GM21723 (cell line): Measurements from ENCODE around the gene KLLN.
"Not testable (repeated sequence)": the region's sequence is repeated elsewhere in the genome, so short reads cannot be mapped to it uniquely, and the experiment has no call there.

Experiments
- ATAC-seq: cut with Tn5 transposase; IDR thresholded peaks from one replicate; pipeline ENCODE4 v1.9.1; 2021; ENCODE audit warnings: mild to moderate bottlenecking, moderate library complexity; ENCODE audit not compliant: unreplicated experiment

The KLLN gene, protein sequence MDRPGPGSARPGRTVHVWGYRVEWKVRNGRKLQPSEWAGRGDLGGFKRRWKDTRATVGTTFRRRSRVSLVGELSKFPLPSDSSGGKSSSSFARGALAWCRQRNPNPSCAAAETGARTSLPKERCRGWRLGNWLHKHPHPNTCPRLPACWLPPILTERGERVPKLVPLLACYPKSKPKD

DNA sequence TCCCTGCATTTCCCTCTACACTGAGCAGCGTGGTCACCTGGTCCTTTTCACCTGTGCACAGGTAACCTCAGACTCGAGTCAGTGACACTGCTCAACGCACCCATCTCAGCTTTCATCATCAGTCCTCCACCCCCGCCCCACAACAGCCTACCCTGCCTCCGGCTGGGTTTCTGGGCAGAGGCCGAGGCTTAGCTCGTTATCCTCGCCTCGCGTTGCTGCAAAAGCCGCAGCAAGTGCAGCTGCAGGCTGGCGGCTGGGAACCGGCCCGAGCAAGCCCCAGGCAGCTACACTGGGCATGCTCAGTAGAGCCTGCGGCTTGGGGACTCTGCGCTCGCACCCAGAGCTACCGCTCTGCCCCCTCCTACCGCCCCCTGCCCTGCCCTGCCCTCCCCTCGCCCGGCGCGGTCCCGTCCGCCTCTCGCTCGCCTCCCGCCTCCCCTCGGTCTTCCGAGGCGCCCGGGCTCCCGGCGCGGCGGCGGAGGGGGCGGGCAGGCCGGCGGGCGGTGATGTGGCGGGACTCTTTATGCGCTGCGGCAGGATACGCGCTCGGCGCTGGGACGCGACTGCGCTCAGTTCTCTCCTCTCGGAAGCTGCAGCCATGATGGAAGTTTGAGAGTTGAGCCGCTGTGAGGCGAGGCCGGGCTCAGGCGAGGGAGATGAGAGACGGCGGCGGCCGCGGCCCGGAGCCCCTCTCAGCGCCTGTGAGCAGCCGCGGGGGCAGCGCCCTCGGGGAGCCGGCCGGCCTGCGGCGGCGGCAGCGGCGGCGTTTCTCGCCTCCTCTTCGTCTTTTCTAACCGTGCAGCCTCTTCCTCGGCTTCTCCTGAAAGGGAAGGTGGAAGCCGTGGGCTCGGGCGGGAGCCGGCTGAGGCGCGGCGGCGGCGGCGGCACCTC, at the start of gene KLLN, which contains the start of gene PTEN:
KLLN (minus strand) TSS at position 481 of the 891 bp plus-strand sequence. CDS start 1,046 bp downstream, outside the sequence.
PTEN (plus strand) TSS at position 573 of the 891 bp plus-strand sequence. CDS start 845 bp downstream, outside the sequence.
- peak; percentile 35 for ATAC-seq

DNA sequence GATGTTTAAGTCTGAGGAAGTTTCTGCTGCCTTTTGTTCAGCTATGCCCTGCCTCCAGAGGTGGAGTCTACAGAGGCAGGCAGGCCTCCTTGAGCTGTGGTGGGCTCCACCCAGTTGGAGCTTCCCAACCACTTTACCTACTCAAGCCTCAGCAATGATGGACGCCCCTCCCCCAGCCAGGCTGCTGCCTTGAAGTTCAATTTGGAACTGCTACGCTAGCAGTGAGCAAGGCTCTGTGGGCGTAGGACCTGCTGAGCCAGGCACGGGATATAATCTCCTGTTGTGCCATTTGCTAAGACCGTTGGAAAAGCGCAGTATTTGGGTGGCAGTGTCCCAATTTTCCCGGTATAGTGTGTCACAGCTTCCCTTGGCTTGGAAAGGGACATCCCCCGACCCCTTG, 40.1 kb upstream of the KLLN start:
- not testable (repeated sequence) for ATAC-seq

DNA sequence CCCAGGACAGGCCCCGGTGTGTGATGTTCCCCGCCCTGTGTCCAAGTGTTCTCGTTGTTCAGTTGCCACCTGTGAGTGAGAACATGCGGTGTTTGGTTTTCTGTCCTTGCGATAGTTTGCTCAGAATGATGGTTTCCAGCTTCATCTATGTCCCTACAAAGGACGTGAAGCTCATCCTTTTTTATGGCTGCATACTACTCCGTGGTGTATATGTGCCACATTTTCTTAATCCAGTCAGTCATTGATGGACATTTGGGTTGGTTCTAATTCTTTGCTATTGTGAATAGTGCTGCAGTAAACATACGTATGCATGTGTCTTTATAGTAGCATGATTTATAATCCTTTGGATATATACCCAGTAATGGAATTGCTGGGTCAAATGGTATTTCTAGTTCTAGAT, 34.6 kb upstream of the KLLN start:
- ATAC-seq: not testable (repeated sequence)

DNA sequence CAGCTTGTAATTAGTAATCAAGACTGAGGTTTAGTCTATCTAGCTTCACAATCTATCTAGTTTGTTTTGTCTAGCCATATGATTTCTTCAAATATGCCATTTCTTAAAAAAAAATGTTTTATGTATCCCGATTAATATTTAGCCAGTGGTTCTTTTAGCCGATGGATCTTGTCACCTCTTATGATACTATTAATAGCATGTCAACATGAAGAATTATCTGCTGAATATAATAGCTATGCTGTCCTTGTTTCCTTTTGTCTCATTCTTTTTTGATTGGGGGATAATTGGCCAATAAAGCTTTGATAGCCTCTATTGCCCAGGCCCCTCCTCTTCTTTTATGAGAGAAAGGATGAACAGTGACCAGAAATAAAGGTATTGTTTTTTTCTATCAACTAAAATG, 32.9 kb upstream of the KLLN start:
- no peak for ATAC-seq

DNA sequence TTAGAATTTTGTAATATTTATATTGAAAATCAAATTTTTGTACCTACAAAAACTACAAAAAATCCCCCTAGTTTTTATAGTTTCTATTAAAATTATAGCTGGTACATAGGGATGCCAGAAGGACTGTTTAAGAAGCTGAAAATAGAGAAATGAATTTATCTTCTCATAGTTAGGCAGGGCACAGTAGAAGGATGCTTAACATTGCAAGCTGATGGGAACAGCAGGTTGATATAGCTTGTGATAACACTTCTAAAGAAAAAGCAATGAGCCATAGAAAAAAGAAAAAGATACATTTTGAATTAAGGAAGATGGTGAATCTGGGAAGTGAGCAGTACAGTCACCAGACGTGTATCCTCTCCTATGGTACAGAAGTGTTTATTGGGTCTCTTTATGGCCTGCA, 32.1 kb upstream of the KLLN start:
- no peak for ATAC-seq

DNA sequence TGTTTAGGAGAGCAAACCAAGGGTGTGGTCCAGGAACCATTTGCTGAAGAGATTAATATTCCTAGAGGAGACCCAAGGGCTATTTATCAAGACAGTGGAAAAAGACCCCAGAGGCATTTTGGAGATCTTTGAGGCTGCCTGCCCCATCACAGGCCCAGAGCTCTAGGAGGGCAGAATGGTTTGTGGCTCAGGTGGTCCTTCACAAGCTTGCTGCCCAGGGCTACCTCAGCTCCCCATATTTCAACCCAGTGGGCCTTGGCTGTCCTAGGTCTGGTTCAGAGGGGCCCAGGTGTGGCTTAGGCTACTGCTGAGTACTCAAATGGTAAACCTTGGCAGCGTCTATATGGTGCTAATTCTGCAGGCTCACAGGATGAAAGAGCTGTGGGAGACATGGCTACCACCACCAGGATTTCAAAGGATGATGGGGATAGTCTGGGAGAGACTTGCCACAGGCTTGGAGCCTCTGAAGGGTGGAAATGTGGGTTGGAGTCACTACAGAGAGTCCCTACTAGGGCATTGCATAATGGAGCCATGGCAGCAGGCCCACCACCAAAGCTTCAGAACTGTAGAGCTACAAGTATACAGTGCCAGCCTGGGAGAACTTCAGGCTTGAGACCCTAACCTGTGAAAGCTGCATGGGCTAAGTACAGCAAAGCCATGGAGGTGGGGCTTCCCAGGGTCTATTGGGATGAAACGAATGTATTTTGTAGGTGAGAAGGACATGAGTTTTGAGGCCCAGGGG, 24.4 kb upstream of the KLLN start:
- no peak for ATAC-seq

DNA sequence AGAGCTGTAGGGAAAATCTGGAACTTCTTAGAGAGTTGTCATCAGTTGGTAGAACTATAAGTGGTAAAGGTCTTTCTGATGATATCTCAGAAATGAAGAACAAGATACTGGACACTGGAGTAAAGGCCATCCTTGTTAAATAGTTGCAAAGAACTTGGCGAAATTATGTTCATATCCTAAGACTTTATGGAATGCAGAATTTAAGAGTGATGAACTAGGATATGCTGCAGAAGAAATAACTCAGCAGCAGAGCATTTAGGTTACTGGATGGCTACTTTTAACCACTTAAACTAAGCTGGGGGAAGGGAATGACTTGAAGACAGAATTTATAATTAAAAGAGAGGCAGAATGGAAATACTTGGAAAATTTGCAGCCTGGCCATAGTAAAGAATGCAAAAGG, 23.8 kb upstream of the KLLN start:
- no peak for ATAC-seq

DNA sequence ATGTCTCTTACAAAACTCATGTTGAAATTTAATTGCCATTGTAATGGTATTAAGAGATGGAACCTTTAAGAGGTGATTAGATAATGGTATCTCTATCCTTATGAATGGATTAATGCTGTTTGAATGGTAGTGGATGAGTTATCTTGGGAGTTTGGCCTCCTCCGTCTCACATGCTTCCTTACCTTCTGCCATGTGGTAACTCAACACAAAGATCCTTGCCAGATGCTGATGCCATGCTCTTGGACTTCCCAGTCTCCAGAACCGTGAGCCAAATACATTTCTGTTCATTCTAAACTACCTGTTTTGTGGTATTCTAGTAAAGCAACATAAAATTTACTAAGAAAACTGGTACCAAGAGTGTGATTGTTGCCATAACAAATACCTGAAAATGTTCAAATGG, 23.3 kb upstream of the KLLN start:
- no peak for ATAC-seq

DNA sequence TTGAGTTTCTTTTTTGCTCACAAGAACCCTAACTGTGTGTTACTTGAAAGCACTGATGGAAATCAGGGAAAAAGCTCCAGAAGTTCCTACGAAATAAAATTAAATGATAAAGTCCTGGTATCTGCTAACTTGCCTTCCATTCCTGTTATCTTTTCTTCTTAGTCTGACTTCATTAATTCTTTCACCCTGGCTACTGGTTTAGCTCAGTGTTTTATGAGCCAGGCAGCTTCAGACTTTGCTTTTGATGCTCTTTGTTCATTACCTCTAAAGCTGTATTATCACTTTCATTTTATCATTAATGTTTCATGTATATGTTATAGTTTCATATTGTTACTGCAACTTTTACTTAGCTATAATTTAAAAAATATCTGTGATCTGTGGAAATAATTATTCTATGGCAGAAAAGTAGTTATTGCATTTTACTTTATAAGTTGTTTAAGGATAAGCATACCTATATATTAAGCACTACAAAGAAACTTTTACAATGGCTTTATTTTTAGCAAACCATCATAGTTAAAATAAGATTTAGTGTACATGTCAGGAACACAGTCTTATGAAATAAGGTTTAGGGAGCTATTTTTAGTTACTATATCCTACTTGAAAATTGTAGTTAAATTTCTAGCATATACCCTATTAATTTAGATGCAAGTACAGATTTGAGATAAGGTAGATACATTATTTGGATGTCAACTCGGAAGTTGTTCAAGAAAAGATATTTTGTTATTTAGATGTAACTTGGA, 19.4 kb upstream of the KLLN start:
- no peak for ATAC-seq

DNA sequence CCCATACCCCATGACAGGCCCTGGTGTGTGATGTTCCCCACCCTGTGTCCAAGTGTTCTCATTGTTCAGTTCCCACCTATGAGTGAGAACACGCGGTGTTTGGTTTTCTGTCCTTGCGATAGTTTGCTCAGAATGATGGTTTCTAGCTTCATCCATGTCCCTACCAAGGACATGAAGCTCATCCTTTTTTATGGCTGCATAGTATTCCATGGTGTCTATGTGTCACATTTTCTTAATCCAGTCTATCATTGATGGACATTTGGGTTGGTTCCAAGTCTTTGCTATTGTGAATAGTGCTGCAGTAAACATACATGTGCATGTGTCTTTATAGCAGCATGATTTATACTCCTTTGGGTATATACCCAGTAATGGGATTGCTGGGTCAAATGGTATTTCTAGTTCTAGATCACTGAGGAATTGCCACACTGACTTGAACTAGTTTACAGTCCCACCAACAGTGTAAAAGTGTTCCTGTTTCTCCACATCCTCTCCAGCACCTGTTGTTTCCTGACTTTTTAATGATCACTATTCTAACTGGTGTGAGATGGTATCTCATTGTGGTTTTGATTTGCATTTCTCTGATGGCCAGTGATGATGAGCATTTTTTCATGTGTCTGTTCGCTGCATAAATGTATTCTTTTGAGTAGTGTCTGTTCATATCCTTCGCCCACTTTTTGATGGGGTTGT, 18.2 kb upstream of the KLLN start:
- not testable (repeated sequence) for ATAC-seq

DNA sequence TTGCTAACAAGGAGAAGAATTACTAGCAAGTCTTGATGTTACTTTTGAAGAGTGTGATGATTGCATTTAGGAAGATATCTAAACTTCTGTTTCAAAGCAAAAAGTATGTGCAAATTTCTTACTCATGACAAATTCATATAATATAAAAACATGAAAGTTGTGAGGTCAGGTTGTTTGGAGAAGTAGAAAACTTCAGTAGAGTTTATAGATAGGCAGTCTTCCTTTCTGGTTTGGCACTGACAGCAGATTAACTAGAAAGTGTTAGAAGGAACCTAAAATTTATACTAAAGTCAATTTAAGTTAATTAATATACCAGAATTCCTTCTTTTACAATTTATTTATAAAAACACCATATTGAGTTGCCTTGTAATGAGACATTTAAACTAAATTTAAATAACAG, 17.0 kb upstream of the KLLN start:
- ATAC-seq: no peak

DNA sequence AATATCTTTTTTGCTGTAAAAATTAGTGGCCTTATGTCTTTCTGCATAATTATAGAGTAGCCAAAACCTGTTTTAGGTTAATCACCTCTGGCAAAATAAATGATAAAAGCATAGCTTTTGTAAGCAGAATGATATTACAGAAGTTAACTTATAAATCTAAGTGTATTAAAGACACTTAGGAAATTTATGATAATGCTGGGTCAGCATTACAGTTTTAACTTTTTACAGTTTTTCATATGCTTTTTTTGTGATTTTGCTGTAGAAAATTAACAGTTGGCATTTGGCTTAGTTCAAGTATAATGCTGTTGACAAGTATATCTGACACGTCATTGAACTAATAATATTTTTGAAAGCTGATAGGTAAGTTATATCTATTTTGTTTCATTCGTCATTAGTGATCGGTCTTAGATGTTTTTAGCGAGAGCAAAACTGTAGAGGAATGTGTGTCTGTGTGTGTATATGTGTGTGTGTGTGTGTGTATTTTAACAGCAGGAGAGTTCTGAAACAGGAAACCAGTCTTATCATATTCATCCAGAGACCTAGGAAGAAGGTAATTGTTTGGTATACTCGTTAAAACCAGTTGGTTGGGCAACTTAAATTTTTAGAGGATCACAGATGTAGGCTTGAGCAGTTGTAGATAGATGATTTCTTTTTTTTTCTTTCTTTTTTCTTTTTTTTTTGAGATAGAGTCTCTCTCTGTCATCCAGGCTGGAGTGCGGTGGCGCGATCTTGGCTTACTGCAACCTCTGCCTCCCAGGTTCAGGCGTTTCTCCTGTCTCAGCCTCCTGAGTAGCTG, 15.5 kb upstream of the KLLN start:
- ATAC-seq: no peak

DNA sequence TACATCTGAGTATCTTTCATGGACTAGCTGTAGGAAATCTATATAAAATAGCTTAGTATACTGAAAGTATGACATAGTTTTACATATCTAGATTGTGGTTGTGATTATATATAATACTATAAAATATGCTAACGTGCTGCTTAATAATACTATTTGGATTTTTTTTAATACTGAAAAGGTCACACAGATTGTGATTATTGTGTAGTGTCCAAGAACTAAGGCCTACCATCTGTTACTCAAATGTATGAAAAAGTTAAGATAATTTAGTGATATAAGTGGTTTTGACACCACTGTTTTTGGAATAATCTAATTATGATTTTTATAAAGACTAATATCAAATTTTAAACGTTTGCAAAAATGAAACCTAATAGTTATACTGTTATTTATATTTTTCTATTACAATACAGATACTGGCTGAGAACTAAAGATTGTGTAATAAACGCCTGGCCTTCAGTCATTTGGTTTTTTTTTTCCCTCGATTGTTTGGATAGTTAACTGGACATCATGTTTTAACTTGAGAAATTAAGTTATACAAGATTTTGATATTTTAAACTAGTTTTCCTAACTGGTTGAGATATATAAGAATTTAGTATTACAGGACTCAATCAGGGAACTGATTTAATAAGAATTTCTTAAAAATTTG, 12.7 kb upstream of the KLLN start:
- ATAC-seq: no peak

DNA sequence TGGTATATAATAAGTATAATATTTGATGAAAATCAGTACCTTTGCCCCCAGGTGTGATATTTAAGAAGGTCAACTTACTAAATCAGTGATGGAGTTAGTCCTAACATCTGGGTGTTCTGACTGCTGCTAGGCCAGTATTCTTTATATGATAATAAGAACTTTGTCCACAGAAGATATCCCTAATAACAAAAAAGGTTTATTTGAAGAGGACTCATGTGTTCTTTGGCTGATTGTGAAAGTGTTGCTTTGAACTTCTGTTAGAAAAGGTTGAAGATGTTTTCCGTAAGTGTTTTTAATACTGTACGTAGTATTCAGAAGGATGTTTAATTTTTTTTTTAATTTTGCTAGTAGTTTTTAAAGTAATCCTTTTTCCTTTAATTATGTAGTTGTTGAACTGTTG, 10.3 kb upstream of the KLLN start:
- ATAC-seq: no peak

DNA sequence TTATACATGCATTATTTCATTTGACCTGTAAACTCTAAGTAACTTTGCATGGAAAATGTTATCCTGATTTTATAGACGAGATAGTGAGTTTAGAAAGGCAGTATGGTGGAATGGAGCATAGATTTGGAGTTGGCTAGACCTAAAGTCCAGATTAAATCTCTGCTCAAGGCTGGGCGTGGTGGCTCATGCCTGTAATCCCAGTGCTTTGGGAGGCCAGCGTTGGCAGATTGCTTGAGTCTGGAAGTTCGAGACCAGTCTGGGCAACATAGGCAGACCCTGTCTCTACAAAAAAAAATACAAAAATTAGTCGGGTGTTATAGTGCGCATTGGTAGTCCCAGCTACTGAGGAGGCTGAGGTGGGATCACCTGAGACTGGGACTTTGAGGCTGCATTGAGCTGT, 9.5 kb upstream of the KLLN start:
- no peak for ATAC-seq

DNA sequence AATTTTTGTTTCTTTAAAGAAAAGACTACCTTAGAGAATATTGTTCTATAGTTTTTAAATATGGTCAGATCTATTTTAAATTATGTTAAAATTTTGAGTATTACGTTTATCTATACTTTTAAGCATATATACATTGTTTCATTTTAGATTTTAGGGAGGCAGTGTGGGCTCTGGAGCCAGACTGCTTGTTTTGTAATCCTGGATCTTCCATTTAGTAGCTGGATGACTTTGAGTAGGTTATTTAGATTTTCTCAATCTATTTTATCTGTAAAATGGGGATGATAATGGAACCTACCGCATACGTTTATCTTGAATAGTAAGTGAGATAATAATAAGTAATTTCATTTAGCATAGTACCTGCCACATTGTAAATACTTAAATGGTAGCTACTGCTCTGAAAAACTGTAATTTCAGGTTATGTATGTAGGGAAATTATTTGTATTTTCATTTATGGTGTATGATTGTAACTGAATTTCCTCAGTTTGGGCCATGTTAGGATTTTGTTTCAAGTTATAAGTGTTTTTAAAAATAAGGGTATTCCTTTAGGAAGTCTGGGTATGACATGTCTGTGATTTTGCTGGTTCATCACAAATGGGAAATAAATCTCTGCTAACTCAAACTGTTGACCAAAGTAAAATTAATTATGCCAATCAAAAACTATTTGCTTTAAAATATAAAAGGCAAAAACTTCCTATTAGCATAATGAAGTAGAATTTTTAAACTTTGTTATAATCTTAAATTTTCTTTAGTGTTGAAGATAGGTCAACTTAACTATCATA, 6.6 kb upstream of the KLLN start:
- ATAC-seq: no peak

DNA sequence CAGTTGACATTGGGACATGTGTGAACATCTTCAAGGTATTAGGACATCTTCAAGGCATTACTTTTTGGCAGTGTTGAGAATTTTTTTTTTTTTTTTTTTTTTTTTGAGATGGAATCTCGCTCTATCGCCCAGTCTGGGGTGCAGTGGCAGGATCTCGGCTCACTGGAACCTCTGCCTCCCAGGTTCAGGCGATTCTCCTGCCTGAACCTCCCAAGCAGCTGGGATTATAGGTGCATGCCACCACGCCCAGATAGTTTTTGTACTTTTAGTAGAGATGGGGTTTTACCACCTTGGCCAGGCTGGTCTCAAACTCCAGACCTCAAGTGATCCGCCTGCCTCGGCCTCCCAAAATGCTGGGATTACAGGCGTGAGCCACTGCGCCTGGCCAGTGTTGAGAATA, 5.8 kb upstream of the KLLN start:
- ATAC-seq: not testable (repeated sequence)

DNA sequence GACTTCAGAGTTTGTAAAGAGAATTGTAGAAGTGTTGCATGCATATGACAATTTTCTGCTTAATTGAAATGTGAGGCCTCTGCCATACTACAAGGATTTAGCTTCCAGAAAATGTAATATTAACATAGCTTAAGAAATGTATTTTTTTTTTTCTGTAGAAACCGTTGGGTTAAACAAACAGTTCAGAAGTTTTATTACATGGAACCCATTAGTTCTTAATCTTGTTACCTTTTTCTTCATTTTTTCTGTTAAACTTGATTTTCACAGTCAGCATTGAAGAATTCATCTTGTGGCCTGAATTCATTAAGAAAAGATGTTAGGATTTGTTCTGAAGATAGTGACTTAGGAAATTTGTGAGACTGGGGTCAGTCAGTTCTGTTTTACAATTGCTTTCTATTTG, 4.9 kb upstream of the KLLN start:
- ATAC-seq: no peak
